Neural cell (in vitro differentiated cells): ENCODE results near the gene BEND4.

Experiments
- EP300 ChIP-seq: fragments of 450-650 bp; conservative IDR thresholded peaks from 2 replicates; pipeline ENCODE4 v1.6.1; 2014; ENCODE audit warnings: antibody characterized with exemption, mild to moderate bottlenecking, moderate library complexity; ENCODE audit not compliant: poor library complexity, severe bottlenecking
- EZH2 ChIP-seq: fragments of 200-600, 300-800 bp; shearing (Covaris generic), sonication (generic); IDR thresholded peaks from 2 replicates; pipeline ENCODE4 v1.6.1; 2014; ENCODE audit warnings: antibody characterized with exemption, low read length, borderline replicate concordance, mild to moderate bottlenecking; ENCODE audit not compliant: insufficient read depth, poor library complexity, severe bottlenecking
- POLR2AphosphoS5 ChIP-seq: IDR thresholded peaks from 2 replicates; pipeline ENCODE4 v1.6.1; 2012
- RAD21 ChIP-seq: fragments of 450-650 bp; conservative IDR thresholded peaks from 2 replicates; pipeline ENCODE4 v1.6.1; 2014; ENCODE audit warnings: antibody characterized with exemption, mild to moderate bottlenecking, moderate library complexity
- TAF1 ChIP-seq: IDR thresholded peaks from 2 replicates; pipeline ENCODE4 v1.6.1; 2012; ENCODE audit warnings: low read depth
- TF ChIP-seq, protein P1 (sequence below): fragments of 450-650 bp; IDR thresholded peaks from 2 replicates; pipeline ENCODE4 v1.5.1; 2014; ENCODE audit warnings: antibody characterized with exemption, mild to moderate bottlenecking, moderate library complexity; ENCODE audit not compliant: poor library complexity, severe bottlenecking

DNA sequence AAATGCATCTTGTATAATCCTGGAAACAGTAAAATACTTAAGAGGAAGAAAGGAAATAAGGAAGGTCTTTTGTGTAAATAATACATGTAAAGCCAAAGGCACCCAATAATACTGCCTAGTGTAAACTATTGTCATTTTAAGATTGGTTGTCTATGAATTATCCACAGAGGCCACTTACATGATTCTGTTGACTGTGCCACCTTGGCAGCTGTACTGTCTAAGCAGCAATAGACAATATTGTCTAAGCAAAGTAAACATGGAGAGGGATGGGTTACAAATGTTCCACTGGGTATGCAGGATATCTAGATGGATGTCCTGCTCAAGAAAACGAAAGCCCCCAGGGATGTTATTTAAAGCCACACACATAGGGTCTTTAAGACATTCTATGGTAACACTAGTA lies 19.4 kb downstream of the BEND4 start:
- TF ChIP-seq POLR2AphosphoS5 (no peak), EP300 (no peak), TAF1 (no peak), EZH2 (no peak), RAD21 (no peak)
- TF ChIP-seq, protein P1, sequence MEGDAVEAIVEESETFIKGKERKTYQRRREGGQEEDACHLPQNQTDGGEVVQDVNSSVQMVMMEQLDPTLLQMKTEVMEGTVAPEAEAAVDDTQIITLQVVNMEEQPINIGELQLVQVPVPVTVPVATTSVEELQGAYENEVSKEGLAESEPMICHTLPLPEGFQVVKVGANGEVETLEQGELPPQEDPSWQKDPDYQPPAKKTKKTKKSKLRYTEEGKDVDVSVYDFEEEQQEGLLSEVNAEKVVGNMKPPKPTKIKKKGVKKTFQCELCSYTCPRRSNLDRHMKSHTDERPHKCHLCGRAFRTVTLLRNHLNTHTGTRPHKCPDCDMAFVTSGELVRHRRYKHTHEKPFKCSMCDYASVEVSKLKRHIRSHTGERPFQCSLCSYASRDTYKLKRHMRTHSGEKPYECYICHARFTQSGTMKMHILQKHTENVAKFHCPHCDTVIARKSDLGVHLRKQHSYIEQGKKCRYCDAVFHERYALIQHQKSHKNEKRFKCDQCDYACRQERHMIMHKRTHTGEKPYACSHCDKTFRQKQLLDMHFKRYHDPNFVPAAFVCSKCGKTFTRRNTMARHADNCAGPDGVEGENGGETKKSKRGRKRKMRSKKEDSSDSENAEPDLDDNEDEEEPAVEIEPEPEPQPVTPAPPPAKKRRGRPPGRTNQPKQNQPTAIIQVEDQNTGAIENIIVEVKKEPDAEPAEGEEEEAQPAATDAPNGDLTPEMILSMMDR = no peak
